ENCODE results near the gene FTL.

DNA sequence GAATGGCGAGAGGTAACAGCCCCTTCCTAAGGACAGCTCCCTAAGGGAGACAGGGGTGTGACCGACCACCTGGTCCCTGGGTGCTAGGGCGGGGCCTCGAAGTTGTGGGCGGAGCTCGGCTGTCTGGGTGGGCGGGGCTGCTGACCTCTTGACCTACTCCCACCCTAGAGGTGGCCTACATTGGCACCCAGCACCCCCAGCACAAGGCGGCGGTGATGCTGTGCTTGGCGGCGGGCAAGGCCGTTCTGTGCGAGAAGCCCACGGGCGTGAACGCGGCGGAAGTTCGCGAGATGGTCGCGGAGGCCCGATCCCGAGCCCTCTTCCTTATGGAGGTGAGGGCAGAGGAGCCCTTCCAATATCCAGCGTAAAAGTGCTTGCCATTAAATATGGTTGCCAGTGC lies 29.2 kb upstream of the FTL start:
- TF ChIP-seq, protein P1, sequence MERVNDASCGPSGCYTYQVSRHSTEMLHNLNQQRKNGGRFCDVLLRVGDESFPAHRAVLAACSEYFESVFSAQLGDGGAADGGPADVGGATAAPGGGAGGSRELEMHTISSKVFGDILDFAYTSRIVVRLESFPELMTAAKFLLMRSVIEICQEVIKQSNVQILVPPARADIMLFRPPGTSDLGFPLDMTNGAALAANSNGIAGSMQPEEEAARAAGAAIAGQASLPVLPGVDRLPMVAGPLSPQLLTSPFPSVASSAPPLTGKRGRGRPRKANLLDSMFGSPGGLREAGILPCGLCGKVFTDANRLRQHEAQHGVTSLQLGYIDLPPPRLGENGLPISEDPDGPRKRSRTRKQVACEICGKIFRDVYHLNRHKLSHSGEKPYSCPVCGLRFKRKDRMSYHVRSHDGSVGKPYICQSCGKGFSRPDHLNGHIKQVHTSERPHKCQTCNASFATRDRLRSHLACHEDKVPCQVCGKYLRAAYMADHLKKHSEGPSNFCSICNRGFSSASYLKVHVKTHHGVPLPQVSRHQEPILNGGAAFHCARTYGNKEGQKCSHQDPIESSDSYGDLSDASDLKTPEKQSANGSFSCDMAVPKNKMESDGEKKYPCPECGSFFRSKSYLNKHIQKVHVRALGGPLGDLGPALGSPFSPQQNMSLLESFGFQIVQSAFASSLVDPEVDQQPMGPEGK (CRISPR knock-in tag; IDR thresholded peaks at IDR 0.05; ENCODE audit: borderline replicate concordance), result no peak
- TF ChIP-seq ARNTL (CRISPR knock-in tag; IDR thresholded peaks at IDR 0.05; ENCODE audit: borderline replicate concordance, low read depth) (no peak), ZFP30 (CRISPR knock-in tag; IDR thresholded peaks at IDR 0.05) (no peak), RARB (CRISPR knock-in tag; IDR thresholded peaks at IDR 0.05) (no peak), ZNF70 (CRISPR knock-in tag; IDR thresholded peaks at IDR 0.05) (no peak), ZFP3 (CRISPR knock-in tag; IDR thresholded peaks at IDR 0.05) (no peak), ESRRG (CRISPR knock-in tag; IDR thresholded peaks at IDR 0.05) (no peak)
- TF ChIP-seq, protein P2, sequence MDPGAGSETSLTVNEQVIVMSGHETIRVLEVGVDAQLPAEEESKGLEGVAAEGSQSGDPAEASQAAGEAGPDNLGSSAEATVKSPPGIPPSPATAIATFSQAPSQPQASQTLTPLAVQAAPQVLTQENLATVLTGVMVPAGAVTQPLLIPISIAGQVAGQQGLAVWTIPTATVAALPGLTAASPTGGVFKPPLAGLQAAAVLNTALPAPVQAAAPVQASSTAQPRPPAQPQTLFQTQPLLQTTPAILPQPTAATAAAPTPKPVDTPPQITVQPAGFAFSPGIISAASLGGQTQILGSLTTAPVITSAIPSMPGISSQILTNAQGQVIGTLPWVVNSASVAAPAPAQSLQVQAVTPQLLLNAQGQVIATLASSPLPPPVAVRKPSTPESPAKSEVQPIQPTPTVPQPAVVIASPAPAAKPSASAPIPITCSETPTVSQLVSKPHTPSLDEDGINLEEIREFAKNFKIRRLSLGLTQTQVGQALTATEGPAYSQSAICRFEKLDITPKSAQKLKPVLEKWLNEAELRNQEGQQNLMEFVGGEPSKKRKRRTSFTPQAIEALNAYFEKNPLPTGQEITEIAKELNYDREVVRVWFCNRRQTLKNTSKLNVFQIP (CRISPR knock-in tag; IDR thresholded peaks at IDR 0.05; ENCODE audit: borderline replicate concordance, low read depth), result no peak
- TF ChIP-seq, protein P3, sequence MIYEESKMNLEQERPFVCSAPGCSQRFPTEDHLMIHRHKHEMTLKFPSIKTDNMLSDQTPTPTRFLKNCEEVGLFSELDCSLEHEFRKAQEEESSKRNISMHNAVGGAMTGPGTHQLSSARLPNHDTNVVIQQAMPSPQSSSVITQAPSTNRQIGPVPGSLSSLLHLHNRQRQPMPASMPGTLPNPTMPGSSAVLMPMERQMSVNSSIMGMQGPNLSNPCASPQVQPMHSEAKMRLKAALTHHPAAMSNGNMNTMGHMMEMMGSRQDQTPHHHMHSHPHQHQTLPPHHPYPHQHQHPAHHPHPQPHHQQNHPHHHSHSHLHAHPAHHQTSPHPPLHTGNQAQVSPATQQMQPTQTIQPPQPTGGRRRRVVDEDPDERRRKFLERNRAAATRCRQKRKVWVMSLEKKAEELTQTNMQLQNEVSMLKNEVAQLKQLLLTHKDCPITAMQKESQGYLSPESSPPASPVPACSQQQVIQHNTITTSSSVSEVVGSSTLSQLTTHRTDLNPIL (CRISPR knock-in tag; IDR thresholded peaks at IDR 0.05; ENCODE audit: low read depth), result no peak
- TF ChIP-seq, protein P4, sequence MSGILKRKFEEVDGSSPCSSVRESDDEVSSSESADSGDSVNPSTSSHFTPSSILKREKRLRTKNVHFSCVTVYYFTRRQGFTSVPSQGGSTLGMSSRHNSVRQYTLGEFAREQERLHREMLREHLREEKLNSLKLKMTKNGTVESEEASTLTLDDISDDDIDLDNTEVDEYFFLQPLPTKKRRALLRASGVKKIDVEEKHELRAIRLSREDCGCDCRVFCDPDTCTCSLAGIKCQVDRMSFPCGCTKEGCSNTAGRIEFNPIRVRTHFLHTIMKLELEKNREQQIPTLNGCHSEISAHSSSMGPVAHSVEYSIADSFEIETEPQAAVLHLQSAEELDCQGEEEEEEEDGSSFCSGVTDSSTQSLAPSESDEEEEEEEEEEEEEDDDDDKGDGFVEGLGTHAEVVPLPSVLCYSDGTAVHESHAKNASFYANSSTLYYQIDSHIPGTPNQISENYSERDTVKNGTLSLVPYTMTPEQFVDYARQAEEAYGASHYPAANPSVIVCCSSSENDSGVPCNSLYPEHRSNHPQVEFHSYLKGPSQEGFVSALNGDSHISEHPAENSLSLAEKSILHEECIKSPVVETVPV (CRISPR knock-in tag; IDR thresholded peaks at IDR 0.05), result no peak

Measured in SK-N-SH treated with all-trans-retinoic acid at 6 μM for 48 hours (cell line).